Measurements from ENCODE around the gene MLST8. TPM values are rescaled to one million over a fixed set of nuclear protein-coding genes. Genes with fewer than 3 reads are reported as not detected.

MLST8 gene
- total and polyA plus RNA-seq, 3 experiments from 2014 or later: 30.8 to 76.8 (median 75.4) TPM

GRCh38 chr16:2244926-2245795, 39.9 kb downstream of the MLST8 start:
- peaks cover 2% of the 10 kb centered on the region for H3K4me1 ChIP-seq (ENCODE audit: insufficient read depth, low read length)
- H3K27me3 ChIP-seq (ENCODE audit: insufficient read depth, low read length, poor library complexity, severe bottlenecking): no peaks in the 10 kb centered on the region
- ChIA-PET CTCF (no interaction called here), POLR2A (no interaction called here)
- Mint-ChIP-seq H3K36me3 (peaks cover 0 to 35% (median 3%) of the 10 kb centered on the region in 3 donors), H3K4me1 (no peaks in the 10 kb centered on the region), H3K27me3 (no peaks in the 10 kb centered on the region), H3K4me3 (no peak overlapping the region), H3K9me3 (no peaks in the 10 kb centered on the region), H3K27ac (peak overlapping the region in 1 of 8 donors; percentile 50)
- no peaks in the 10 kb centered on the region for H3K9me3 ChIP-seq (ENCODE audit: low read length)
- H3K36me3 ChIP-seq (ENCODE audit: insufficient read depth, low read length): peaks cover 5% of the 10 kb centered on the region
- no peak overlapping the region for H3K27ac ChIP-seq (ENCODE audit: low read depth, low read length)
- no peak for DNase-seq
- H3K4me3 ChIP-seq (ENCODE audit: low read length): no peak overlapping the region

- Mint-ChIP-seq H3K27ac (peak overlapping the region in 1 of 8 donors; percentile 74), H3K4me1 (peaks cover 3 to 8% (median 8%) of the 10 kb centered on the region in 3 donors), H3K36me3 (peaks cover 0 to 35% (median 3%) of the 10 kb centered on the region in 3 donors), H3K27me3 (no peaks in the 10 kb centered on the region), H3K4me3 (no peak overlapping the region), H3K9me3 (no peaks in the 10 kb centered on the region)
- Histone ChIP-seq H3K27ac (ENCODE audit: low read depth, low read length) (no peak overlapping the region), H3K27me3 (ENCODE audit: insufficient read depth, low read length, poor library complexity, severe bottlenecking) (no peaks in the 10 kb centered on the region), H3K4me1 (ENCODE audit: insufficient read depth, low read length) (peaks cover 8% of the 10 kb centered on the region), H3K36me3 (ENCODE audit: insufficient read depth, low read length) (peaks cover 5% of the 10 kb centered on the region), H3K9me3 (ENCODE audit: low read length) (no peaks in the 10 kb centered on the region), H3K4me3 (ENCODE audit: low read length) (no peak overlapping the region)
- peak in 1 of 5 donors; percentile 45 for DNase-seq
- ChIA-PET POLR2A (no interaction called here), CTCF (no interaction called here)
Measured at GRCh38 chr16:2246301-2246885, 41.1 kb downstream of the MLST8 start.

GRCh38 chr16:2250652-2251295, 45.5 kb downstream of the MLST8 start:
- H3K36me3 ChIP-seq (ENCODE audit: insufficient read depth, low read length): peaks cover 10% of the 10 kb centered on the region
- DNase-seq: peak in 1 of 5 donors; percentile 33
- no peaks in the 10 kb centered on the region for H3K27me3 ChIP-seq (ENCODE audit: insufficient read depth, low read length, poor library complexity, severe bottlenecking)
- ChIA-PET POLR2A (interaction anchor here (0.9 to 1.9 kb wide), 6 partner anchors 18 to 262 kb away, joined by 3 to 13 read pairs (median 6); partner anchors contain the start of genes MLST8, PGP and TRAF7), CTCF (interaction anchor here (0.8 to 4.2 kb wide), 8 partner anchors 12 to 246 kb away, joined by 3 to 30 read pairs (median 4); partner anchors contain the start of genes RNPS1, TEDC2 and TRAF7)
- H3K27ac ChIP-seq (ENCODE audit: low read depth, low read length): peak overlapping the region; percentile 76
- peaks cover 2 to 35% (median 4%) of the 10 kb centered on the region in 3 donors for H3K36me3 Mint-ChIP-seq
- peak overlapping the region; percentile 82 to 96 (median 90) for H3K27ac Mint-ChIP-seq
- peaks cover 3 to 12% (median 8%) of the 10 kb centered on the region in 3 donors for H3K4me1 Mint-ChIP-seq
- H3K9me3 Mint-ChIP-seq: no peaks in the 10 kb centered on the region
- H3K4me3 Mint-ChIP-seq: peak overlapping the region; percentile 84 to 94 (median 89)
- peak overlapping the region; percentile 65 for H3K4me3 ChIP-seq (ENCODE audit: low read length)
- no peaks in the 10 kb centered on the region for H3K27me3 Mint-ChIP-seq
- no peaks in the 10 kb centered on the region for H3K9me3 ChIP-seq (ENCODE audit: low read length)
- peaks cover 8% of the 10 kb centered on the region for H3K4me1 ChIP-seq (ENCODE audit: insufficient read depth, low read length)

- POLR2A ChIA-PET: interaction anchor here (0.7 to 1.9 kb wide), 8 partner anchors 17 to 262 kb away, joined by 3 to 13 read pairs (median 4); partner anchors contain the start of genes CCNF, MLST8, PGP and TRAF7
- CTCF ChIA-PET: interaction anchor here (0.8 to 4.2 kb wide), 14 partner anchors 12 to 247 kb away, joined by 3 to 30 read pairs (median 3); partner anchors contain the start of genes RNPS1, TEDC2 and TRAF7
- peaks cover 17% of the 10 kb centered on the region for H3K36me3 ChIP-seq (ENCODE audit: insufficient read depth, low read length)
- Mint-ChIP-seq H3K4me3 (peak within 1 kb of the TSS; percentile 84 to 94 (median 89)), H3K9me3 (no peaks in the 10 kb centered on the region), H3K27me3 (no peaks in the 10 kb centered on the region), H3K4me1 (peaks cover 3 to 12% (median 8%) of the 10 kb centered on the region in 3 donors), H3K27ac (peak within 1 kb of the TSS; percentile 87 to 96 (median 92)), H3K36me3 (peaks cover 4 to 37% (median 4%) of the 10 kb centered on the region in 3 donors)
- H3K4me1 ChIP-seq (ENCODE audit: insufficient read depth, low read length): peaks cover 8% of the 10 kb centered on the region
- no peaks in the 10 kb centered on the region for H3K27me3 ChIP-seq (ENCODE audit: insufficient read depth, low read length, poor library complexity, severe bottlenecking)
- H3K4me3 ChIP-seq (ENCODE audit: low read length): peak within 1 kb of the TSS; percentile 65
- H3K27ac ChIP-seq (ENCODE audit: low read depth, low read length): peak within 1 kb of the TSS; percentile 76
- peak; percentile 65 to 84 (median 74) for DNase-seq
- H3K9me3 ChIP-seq (ENCODE audit: low read length): no peaks in the 10 kb centered on the region
Measured at GRCh38 chr16:2251296-2252111, 46.2 kb downstream of the MLST8 start, which contains the start of gene ECI1. Gene ECI1 (minus strand): TSS chr16:2251587. CDS start chr16:2251566, 21 bp downstream.

GRCh38 chr16:2252806-2253148, 47.5 kb downstream of the MLST8 start:
- H3K27me3 ChIP-seq (ENCODE audit: insufficient read depth, low read length, poor library complexity, severe bottlenecking): no peaks in the 10 kb centered on the region
- Mint-ChIP-seq H3K4me1 (peaks cover 3 to 12% (median 8%) of the 10 kb centered on the region in 3 donors), H3K27me3 (no peaks in the 10 kb centered on the region), H3K27ac (peak overlapping the region in 6 of 8 donors; percentile 23 to 94 (median 78)), H3K9me3 (no peaks in the 10 kb centered on the region), H3K36me3 (peaks cover 4 to 49% (median 5%) of the 10 kb centered on the region in 3 donors), H3K4me3 (peak overlapping the region in 5 of 7 donors; percentile 36 to 87 (median 57))
- DNase-seq: no peak
- H3K27ac ChIP-seq (ENCODE audit: low read depth, low read length): no peak overlapping the region
- H3K36me3 ChIP-seq (ENCODE audit: insufficient read depth, low read length): peaks cover 29% of the 10 kb centered on the region
- CTCF ChIA-PET: interaction anchor here (1.0 to 4.2 kb wide), 6 partner anchors 25 to 222 kb away, joined by 3 to 30 read pairs (median 4); partner anchors contain the start of gene TBC1D24
- H3K4me3 ChIP-seq (ENCODE audit: low read length): no peak overlapping the region
- H3K9me3 ChIP-seq (ENCODE audit: low read length): no peaks in the 10 kb centered on the region
- POLR2A ChIA-PET: interaction anchor here (1.8 kb wide), 1 partner anchor 16 kb away, joined by 8 read pairs; no protein-coding TSS in a partner anchor
- H3K4me1 ChIP-seq (ENCODE audit: insufficient read depth, low read length): peaks cover 8% of the 10 kb centered on the region

GRCh38 chr16:2253293-2253692, 48.0 kb downstream of the MLST8 start:
- ChIA-PET POLR2A (no interaction called here), CTCF (interaction anchor here (4.2 kb wide), 1 partner anchor 59 kb away, joined by 30 read pairs; no protein-coding TSS in a partner anchor)
- H3K4me1 ChIP-seq (ENCODE audit: insufficient read depth, low read length): peaks cover 8% of the 10 kb centered on the region
- H3K4me1 Mint-ChIP-seq: peaks cover 3 to 12% (median 8%) of the 10 kb centered on the region in 3 donors
- no peaks in the 10 kb centered on the region for H3K27me3 Mint-ChIP-seq
- H3K36me3 Mint-ChIP-seq: peaks cover 4 to 54% (median 5%) of the 10 kb centered on the region in 3 donors
- H3K9me3 Mint-ChIP-seq: no peaks in the 10 kb centered on the region
- H3K27ac ChIP-seq (ENCODE audit: low read depth, low read length): no peak overlapping the region
- no peak overlapping the region for H3K4me3 ChIP-seq (ENCODE audit: low read length)
- peaks cover 34% of the 10 kb centered on the region for H3K36me3 ChIP-seq (ENCODE audit: insufficient read depth, low read length)
- H3K27ac Mint-ChIP-seq: peak overlapping the region in 6 of 8 donors; percentile 21 to 94 (median 78)
- H3K27me3 ChIP-seq (ENCODE audit: insufficient read depth, low read length, poor library complexity, severe bottlenecking): no peaks in the 10 kb centered on the region
- H3K9me3 ChIP-seq (ENCODE audit: low read length): no peaks in the 10 kb centered on the region
- H3K4me3 Mint-ChIP-seq: peak overlapping the region in 3 of 7 donors; percentile 12 to 87 (median 19)
- no peak for DNase-seq
